Fibroblast of lung (primary cell): ENCODE measurements around the gene GPR42.

Source experiments
- EZH2 ChIP-seq: IDR thresholded peaks from 2 replicates; pipeline ENCODE4 v1.5.1; 2012; ENCODE audit warnings: low read length, control low read depth, mild to moderate bottlenecking; ENCODE audit errors: missing control alignments
- TF ChIP-seq, protein P1 (sequence below), 2 donors: IDR thresholded peaks in 1 of 2; conservative IDR thresholded peaks in 1 of 2; 1 replicate in 1 of 2; 2 replicates in 1 of 2; pipeline ENCODE4 v1.5.1; 2011 to 2012; ENCODE audit warnings: low read length in 2 of 2, control low read depth in 1 of 2, inconsistent platforms in 1 of 2, low read depth in 1 of 2, mild to moderate bottlenecking in 1 of 2

DNA sequence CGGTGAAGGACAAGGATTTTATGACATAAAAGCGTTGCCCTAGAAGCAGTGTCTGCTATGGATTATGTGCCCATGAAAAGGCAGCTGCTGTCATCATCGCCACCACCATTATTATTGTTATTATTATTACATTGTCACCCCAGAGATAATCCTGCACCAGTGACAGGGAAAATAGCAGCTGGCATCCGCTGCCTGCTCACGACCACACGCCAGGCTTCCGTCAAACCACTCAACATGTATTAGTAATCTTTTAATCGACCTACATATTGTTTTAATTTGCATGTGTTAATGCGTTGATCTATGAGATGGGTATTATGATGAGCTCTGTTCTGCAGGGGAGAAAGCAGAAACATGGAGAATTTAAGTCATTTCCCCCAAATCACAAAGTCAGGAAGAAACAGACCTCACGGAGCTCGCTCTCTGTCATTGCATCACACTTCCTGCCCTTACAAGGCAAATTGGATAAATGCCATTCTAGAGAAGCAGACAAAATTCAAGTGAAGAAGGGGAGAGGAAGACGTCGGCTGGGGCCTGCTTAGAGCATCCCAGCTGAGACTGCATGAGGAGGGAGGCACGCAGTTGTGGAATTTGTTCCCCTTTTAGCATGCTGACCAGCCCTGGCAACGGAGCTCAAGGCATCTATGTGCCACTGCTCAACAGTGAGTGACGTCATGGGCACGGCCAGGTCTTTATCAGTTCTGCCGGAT is 12.8 kb upstream of the GPR42 start, which contains the start of gene FFAR3:
- TF ChIP-seq EZH2, result no peak
- TF ChIP-seq, protein P1, sequence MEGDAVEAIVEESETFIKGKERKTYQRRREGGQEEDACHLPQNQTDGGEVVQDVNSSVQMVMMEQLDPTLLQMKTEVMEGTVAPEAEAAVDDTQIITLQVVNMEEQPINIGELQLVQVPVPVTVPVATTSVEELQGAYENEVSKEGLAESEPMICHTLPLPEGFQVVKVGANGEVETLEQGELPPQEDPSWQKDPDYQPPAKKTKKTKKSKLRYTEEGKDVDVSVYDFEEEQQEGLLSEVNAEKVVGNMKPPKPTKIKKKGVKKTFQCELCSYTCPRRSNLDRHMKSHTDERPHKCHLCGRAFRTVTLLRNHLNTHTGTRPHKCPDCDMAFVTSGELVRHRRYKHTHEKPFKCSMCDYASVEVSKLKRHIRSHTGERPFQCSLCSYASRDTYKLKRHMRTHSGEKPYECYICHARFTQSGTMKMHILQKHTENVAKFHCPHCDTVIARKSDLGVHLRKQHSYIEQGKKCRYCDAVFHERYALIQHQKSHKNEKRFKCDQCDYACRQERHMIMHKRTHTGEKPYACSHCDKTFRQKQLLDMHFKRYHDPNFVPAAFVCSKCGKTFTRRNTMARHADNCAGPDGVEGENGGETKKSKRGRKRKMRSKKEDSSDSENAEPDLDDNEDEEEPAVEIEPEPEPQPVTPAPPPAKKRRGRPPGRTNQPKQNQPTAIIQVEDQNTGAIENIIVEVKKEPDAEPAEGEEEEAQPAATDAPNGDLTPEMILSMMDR (conservative IDR thresholded peaks at IDR 0.05 in 1 of 2, IDR thresholded peaks at IDR 0.05 in 1 of 2; ENCODE audit: low read depth in 1 of 2, low read length in 2 of 2), result no peak
